ENCODE results near the gene CCDC136. TPM values are rescaled to one million over a fixed set of nuclear protein-coding genes. Genes with fewer than 3 reads are reported as not detected.

CCDC136 gene
- total RNA-seq, 2 donors from 2014 or later: 7.5 to 7.7 TPM

- H3K9me3 ChIP-seq (ENCODE audit: control insufficient read depth, low read length, poor library complexity, severe bottlenecking): no peaks in the 10 kb centered on the region
- Mint-ChIP-seq H3K27ac (no peak overlapping the region), H3K36me3 (ENCODE audit: low read depth) (no peaks in the 10 kb centered on the region), H3K4me1 (peaks cover 11% of the 10 kb centered on the region), H3K27me3 (peaks cover 57% of the 10 kb centered on the region), H3K4me3 (no peak overlapping the region)
- no peak for DNase-seq
- ATAC-seq: no peak
Measured at GRCh38 chr7:128826512-128826911, 34.7 kb downstream of the CCDC136 start.

DNA sequence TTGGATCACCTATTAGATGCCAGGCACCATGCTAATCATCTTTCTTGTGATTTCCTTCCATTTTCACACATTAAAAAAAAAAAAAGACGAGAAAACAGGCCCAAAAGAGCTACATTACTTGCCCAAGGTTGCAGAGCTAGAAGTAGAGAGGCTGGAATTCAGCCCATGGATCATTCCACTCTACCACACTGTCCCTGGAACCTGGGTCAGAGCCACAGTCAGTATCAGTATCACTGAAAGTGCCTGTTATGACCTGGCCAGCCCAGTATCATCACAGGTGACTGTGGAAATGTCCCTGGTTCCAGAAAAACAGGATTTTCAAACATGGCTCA is 35.1 kb downstream of the CCDC136 start:
- H3K27me3 Mint-ChIP-seq: peaks cover 59% of the 10 kb centered on the region
- no peak overlapping the region for H3K4me3 Mint-ChIP-seq
- H3K36me3 Mint-ChIP-seq (ENCODE audit: low read depth): no peaks in the 10 kb centered on the region

GRCh38 chr7:128827248-128827958 is 35.6 kb downstream of the CCDC136 start:
- Mint-ChIP-seq H3K4me3 (no peak overlapping the region), H3K27me3 (peaks cover 55% of the 10 kb centered on the region), H3K27ac (no peak overlapping the region), H3K36me3 (ENCODE audit: low read depth) (no peaks in the 10 kb centered on the region), H3K4me1 (peaks cover 11% of the 10 kb centered on the region)
- H3K9me3 ChIP-seq (ENCODE audit: control insufficient read depth, low read length, poor library complexity, severe bottlenecking): no peaks in the 10 kb centered on the region
- DNase-seq: no peak
- no peak for ATAC-seq

More for the DNA sequence above, 35.1 kb downstream of the CCDC136 start:
- ATAC-seq (no peak), DNase-seq (no peak)
- Mint-ChIP-seq H3K27ac (no peak overlapping the region), H3K4me1 (peaks cover 11% of the 10 kb centered on the region)
- no peaks in the 10 kb centered on the region for H3K9me3 ChIP-seq (ENCODE audit: control insufficient read depth, low read length, poor library complexity, severe bottlenecking)

DNA sequence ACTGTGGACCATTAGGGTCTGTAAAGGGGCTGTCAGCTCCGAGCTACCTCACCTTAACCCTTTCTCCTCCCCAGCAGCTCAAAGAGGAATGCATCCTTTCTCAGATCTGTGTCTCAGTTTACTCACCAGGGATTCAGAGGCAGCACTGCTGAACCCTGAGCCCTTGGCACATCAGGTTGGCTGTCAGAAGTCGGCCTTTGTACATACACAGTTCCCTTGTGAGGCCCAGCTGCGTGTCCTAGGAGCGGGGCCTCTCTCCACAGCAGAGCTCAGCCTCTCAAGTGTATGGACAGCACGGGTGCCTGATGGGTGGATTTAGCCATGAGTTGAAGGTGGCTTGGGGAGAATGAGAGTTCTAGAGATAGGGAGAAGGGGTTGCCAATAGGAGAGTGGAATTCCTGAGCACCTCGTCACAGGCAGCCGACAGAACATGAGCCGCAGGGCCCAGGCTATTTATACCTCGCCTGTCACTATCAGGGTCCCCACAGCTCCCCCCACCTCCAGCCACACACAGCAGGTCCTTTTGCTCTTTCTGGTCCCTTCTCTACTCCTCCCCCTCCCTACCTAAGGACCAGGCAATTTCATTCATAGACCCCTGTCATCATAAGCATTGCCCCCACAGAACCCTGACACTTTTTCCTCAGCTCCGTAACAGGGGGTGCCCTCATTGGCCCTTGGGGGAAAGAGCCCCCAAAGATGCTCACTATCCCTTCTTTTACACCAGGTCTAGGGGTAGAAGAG is 36.4 kb downstream of the CCDC136 start:
- no peak for ATAC-seq
- Mint-ChIP-seq H3K4me1 (peaks cover 11% of the 10 kb centered on the region), H3K27me3 (peaks cover 53% of the 10 kb centered on the region), H3K4me3 (peak overlapping the region; percentile 53), H3K36me3 (ENCODE audit: low read depth) (no peaks in the 10 kb centered on the region), H3K27ac (no peak overlapping the region)
- no peak for DNase-seq
- no peaks in the 10 kb centered on the region for H3K9me3 ChIP-seq (ENCODE audit: control insufficient read depth, low read length, poor library complexity, severe bottlenecking)

- no peak for ATAC-seq
- Mint-ChIP-seq H3K4me3 (peak overlapping the region; percentile 31), H3K27ac (no peak overlapping the region), H3K36me3 (ENCODE audit: low read depth) (no peaks in the 10 kb centered on the region), H3K4me1 (peaks cover 11% of the 10 kb centered on the region), H3K27me3 (peaks cover 45% of the 10 kb centered on the region)
- DNase-seq: no peak
- H3K9me3 ChIP-seq (ENCODE audit: control insufficient read depth, low read length, poor library complexity, severe bottlenecking): no peaks in the 10 kb centered on the region
Measured at GRCh38 chr7:128829391-128830166, 37.8 kb downstream of the CCDC136 start.

- DNase-seq (no peak), ATAC-seq (peak; percentile 57)
- Mint-ChIP-seq H3K27ac (no peak within 1 kb of the TSS), H3K36me3 (ENCODE audit: low read depth) (no peaks in the 10 kb centered on the region), H3K4me1 (peaks cover 11% of the 10 kb centered on the region), H3K27me3 (peaks cover 45% of the 10 kb centered on the region), H3K4me3 (peak within 1 kb of the TSS; percentile 84)
- no peaks in the 10 kb centered on the region for H3K9me3 ChIP-seq (ENCODE audit: control insufficient read depth, low read length, poor library complexity, severe bottlenecking)
Measured at GRCh38 chr7:128830231-128831177, 38.7 kb downstream of the CCDC136 start, which contains the start of gene FLNC. Gene FLNC, plus strand, starts transcription at chr7:128830406. Its CDS starts 232 bp downstream, at chr7:128830638.

- DNase-seq (no peak), ATAC-seq (peak; percentile 26)
- Mint-ChIP-seq H3K27ac (no peak overlapping the region), H3K4me1 (peaks cover 11% of the 10 kb centered on the region), H3K36me3 (ENCODE audit: low read depth) (no peaks in the 10 kb centered on the region), H3K4me3 (peak overlapping the region; percentile 67), H3K27me3 (peaks cover 41% of the 10 kb centered on the region)
- H3K9me3 ChIP-seq (ENCODE audit: control insufficient read depth, low read length, poor library complexity, severe bottlenecking): no peaks in the 10 kb centered on the region
Measured at GRCh38 chr7:128831178-128831993, 39.6 kb downstream of the CCDC136 start.

- no peak for ATAC-seq
- no peak for DNase-seq
- H3K4me1 Mint-ChIP-seq: peaks cover 11% of the 10 kb centered on the region
- H3K9me3 ChIP-seq (ENCODE audit: control insufficient read depth, low read length, poor library complexity, severe bottlenecking): no peaks in the 10 kb centered on the region
- H3K27ac Mint-ChIP-seq: no peak overlapping the region
- H3K4me3 Mint-ChIP-seq: peak overlapping the region; percentile 67
- no peaks in the 10 kb centered on the region for H3K36me3 Mint-ChIP-seq (ENCODE audit: low read depth)
- H3K27me3 Mint-ChIP-seq: peaks cover 32% of the 10 kb centered on the region
Measured at GRCh38 chr7:128831994-128832879, 40.5 kb downstream of the CCDC136 start.

GRCh38 chr7:128832880-128833147 is 41.0 kb downstream of the CCDC136 start:
- ATAC-seq (no peak), DNase-seq (no peak)
- H3K9me3 ChIP-seq (ENCODE audit: control insufficient read depth, low read length, poor library complexity, severe bottlenecking): no peaks in the 10 kb centered on the region
- Mint-ChIP-seq H3K36me3 (ENCODE audit: low read depth) (no peaks in the 10 kb centered on the region), H3K27ac (no peak overlapping the region), H3K4me3 (no peak overlapping the region), H3K4me1 (peaks cover 11% of the 10 kb centered on the region), H3K27me3 (peaks cover 26% of the 10 kb centered on the region)

GRCh38 chr7:128833148-128833945 is 41.6 kb downstream of the CCDC136 start:
- Mint-ChIP-seq H3K4me3 (no peak overlapping the region), H3K4me1 (peaks cover 11% of the 10 kb centered on the region), H3K27ac (no peak overlapping the region), H3K36me3 (ENCODE audit: low read depth) (no peaks in the 10 kb centered on the region), H3K27me3 (peaks cover 21% of the 10 kb centered on the region)
- DNase-seq (no peak), ATAC-seq (no peak)
- no peaks in the 10 kb centered on the region for H3K9me3 ChIP-seq (ENCODE audit: control insufficient read depth, low read length, poor library complexity, severe bottlenecking)

DNA sequence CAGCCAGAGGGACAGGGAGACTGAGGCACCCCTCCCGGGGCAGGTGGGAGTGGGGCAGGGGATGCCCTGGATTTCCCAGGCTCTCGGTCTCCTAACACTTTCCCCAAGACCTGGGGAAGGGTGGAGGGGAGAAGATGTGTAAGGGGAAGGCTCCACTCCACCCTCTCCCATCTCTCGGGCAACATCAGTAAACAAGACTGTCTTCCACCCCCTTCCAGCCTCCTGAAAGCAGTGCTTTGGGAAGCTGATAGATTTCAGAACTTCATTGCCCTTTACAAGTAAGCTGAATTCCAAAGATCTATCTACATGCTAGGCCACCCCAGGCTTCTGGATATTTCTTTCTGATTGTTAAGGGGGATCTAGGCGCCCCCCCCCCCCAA is 42.2 kb downstream of the CCDC136 start:
- no peak overlapping the region for H3K27ac Mint-ChIP-seq
- no peak for ATAC-seq
- no peak for DNase-seq
- H3K9me3 ChIP-seq (ENCODE audit: control insufficient read depth, low read length, poor library complexity, severe bottlenecking): no peaks in the 10 kb centered on the region
- no peaks in the 10 kb centered on the region for H3K36me3 Mint-ChIP-seq (ENCODE audit: low read depth)
- no peak overlapping the region for H3K4me3 Mint-ChIP-seq
- peaks cover 17% of the 10 kb centered on the region for H3K27me3 Mint-ChIP-seq
- H3K4me1 Mint-ChIP-seq: peaks cover 11% of the 10 kb centered on the region

All from T-helper 17 cell (primary cell).